ENCODE data around the gene RUSC1. TPM values are rescaled to one million over a fixed set of nuclear protein-coding genes. Genes with fewer than 3 reads are reported as not detected.

The RUSC1 gene
- total RNA-seq, 1 experiment from 2014 or later = 42.2 TPM

GRCh38 chr1:155308493-155309422 lies 11.9 kb upstream of the RUSC1 start, which contains the start of gene FDPS:
FDPS (plus strand) TSS chr1:155308866; CDS start chr1:155309790, 924 bp downstream.
- intact Hi-C loops (cut with micrococcal nuclease; ENCODE audit: unreplicated experiment) = loop anchor here (1.0 to 2.0 kb wide), 2 partner anchors 26 to 64 kb away; no protein-coding TSS in a partner anchor
- BruUV-seq (replicated peaks) = TSS peak; percentile 92
- DNase-seq (ENCODE audit: low spot score) = peak; percentile 100
- Histone ChIP-seq H3K4me3 (ENCODE audit: low read depth, low read length, poor library complexity, severe bottlenecking) (peak within 1 kb of the TSS; percentile 76), H3K27me3 (replicated peaks; ENCODE audit: insufficient read depth, low read depth, low read length, poor library complexity) (no peaks in the 10 kb centered on the region), H3K4me1 (ENCODE audit: insufficient read depth, low read length, poor library complexity, severe bottlenecking) (peaks cover 29% of the 10 kb centered on the region), H3K27ac (ENCODE audit: low read depth, low read length, poor library complexity, severe bottlenecking) (peak within 1 kb of the TSS; percentile 96), H3K9me3 (ENCODE audit: low read depth, low read length, poor library complexity, severe bottlenecking) (no peaks in the 10 kb centered on the region), H3K36me3 (ENCODE audit: insufficient read depth, low read length, poor library complexity, severe bottlenecking) (peaks cover 30% of the 10 kb centered on the region)
- CTCF ChIA-PET = interaction anchor here (0.6 to 1.4 kb wide), 3 partner anchors 15 to 196 kb away, joined by 4 to 5 read pairs (median 4); no protein-coding TSS in a partner anchor
- POLR2A ChIA-PET (ENCODE audit: low non-redundant PET) = no interaction called here
- no peak for TF ChIP-seq EZH2 (IDR thresholded peaks at IDR 0.05; ENCODE audit: borderline replicate concordance, low read depth, low read length, poor library complexity, severe bottlenecking)
- no peak for TF ChIP-seq CTCF (conservative IDR thresholded peaks at IDR 0.05; ENCODE audit: low read depth, low read length)

- POLR2A ChIA-PET (ENCODE audit: low non-redundant PET) = no interaction called here
- CTCF ChIA-PET = interaction anchor here (0.6 kb wide), 1 partner anchor 28 kb away, joined by 4 read pairs; no protein-coding TSS in a partner anchor
These were observed 11.2 kb upstream of the RUSC1 start for GRCh38 chr1:155309423-155310021.

More at GRCh38 chr1:155309423-155310021, 11.2 kb upstream of the RUSC1 start:
- H3K27me3 ChIP-seq (replicated peaks; ENCODE audit: insufficient read depth, low read depth, low read length, poor library complexity) = no peaks in the 10 kb centered on the region
- TF ChIP-seq CTCF (conservative IDR thresholded peaks at IDR 0.05; ENCODE audit: low read depth, low read length) = no peak; the same call in 1 of the 2 replicates
- TF ChIP-seq EZH2 (IDR thresholded peaks at IDR 0.05; ENCODE audit: borderline replicate concordance, low read depth, low read length, poor library complexity, severe bottlenecking) = no peak
- peaks cover 37% of the 10 kb centered on the region for H3K36me3 ChIP-seq (ENCODE audit: insufficient read depth, low read length, poor library complexity, severe bottlenecking)
- H3K9me3 ChIP-seq (ENCODE audit: low read depth, low read length, poor library complexity, severe bottlenecking) = no peaks in the 10 kb centered on the region
- intact Hi-C loops (cut with micrococcal nuclease; ENCODE audit: unreplicated experiment) = loop anchor here (2.0 kb wide), 1 partner anchor 27 kb away; no protein-coding TSS in a partner anchor
- no TSS peak for BruUV-seq (replicated peaks)
- peak; percentile 76 for DNase-seq (ENCODE audit: low spot score)
- H3K4me3 ChIP-seq (ENCODE audit: low read depth, low read length, poor library complexity, severe bottlenecking) = peak overlapping the region; percentile 76
- H3K4me1 ChIP-seq (ENCODE audit: insufficient read depth, low read length, poor library complexity, severe bottlenecking) = peaks cover 29% of the 10 kb centered on the region
- H3K27ac ChIP-seq (ENCODE audit: low read depth, low read length, poor library complexity, severe bottlenecking) = peak overlapping the region; percentile 96

Measured in A673 (cell line).